ENCODE data around the gene ATP6V1C2. TPM values are rescaled to one million over a fixed set of nuclear protein-coding genes. Genes with fewer than 3 reads are reported as not detected.
A peak's percentile ranks its signal among the peaks of the same experiment; 100 is the strongest.

ATP6V1C2 gene
- total RNA-seq (1.1 TPM), polyA plus RNA-seq (ENCODE audit: insufficient read depth in 1 of 8, insufficient read length in 8 of 8, low replicate concordance in 1 of 8) (1 to 10 TPM; 1.2 to 5.8 (median 2.2) TPM)
- long read RNA-seq, donor 1 = 0 reads
- long read RNA-seq, donor 2 = 0 reads
- long read RNA-seq, donor 3 = 0 reads
- long read RNA-seq, donor 4, partial matches to known transcripts = 39 of 86 reads
- long read RNA-seq, donor 4, other reads (novel, unspliced or antisense) = 47 of 86 reads
- long read RNA-seq, donor 5, partial matches to known transcripts = 95 of 306 reads
- long read RNA-seq, donor 5, other reads (novel, unspliced or antisense) = 211 of 306 reads
- long read RNA-seq, donor 6, partial matches to known transcripts = 0 of 1 reads
- long read RNA-seq, donor 6, other reads (novel, unspliced or antisense) = 0 of 1 reads
- long read RNA-seq, donor 7 = 0 reads
- long read RNA-seq, donor 8, partial matches to known transcripts = 71 of 134 reads
- long read RNA-seq, donor 8, other reads (novel, unspliced or antisense) = 63 of 134 reads
- long read RNA-seq, donor 9, partial matches to known transcripts = 56 of 96 reads
- long read RNA-seq, donor 9, other reads (novel, unspliced or antisense) = 40 of 96 reads
- long read RNA-seq, donor 10, partial matches to known transcripts = 94 of 224 reads
- long read RNA-seq, donor 10, other reads (novel, unspliced or antisense) = 130 of 224 reads
- long read RNA-seq, donor 11 = 0 reads

DNA sequence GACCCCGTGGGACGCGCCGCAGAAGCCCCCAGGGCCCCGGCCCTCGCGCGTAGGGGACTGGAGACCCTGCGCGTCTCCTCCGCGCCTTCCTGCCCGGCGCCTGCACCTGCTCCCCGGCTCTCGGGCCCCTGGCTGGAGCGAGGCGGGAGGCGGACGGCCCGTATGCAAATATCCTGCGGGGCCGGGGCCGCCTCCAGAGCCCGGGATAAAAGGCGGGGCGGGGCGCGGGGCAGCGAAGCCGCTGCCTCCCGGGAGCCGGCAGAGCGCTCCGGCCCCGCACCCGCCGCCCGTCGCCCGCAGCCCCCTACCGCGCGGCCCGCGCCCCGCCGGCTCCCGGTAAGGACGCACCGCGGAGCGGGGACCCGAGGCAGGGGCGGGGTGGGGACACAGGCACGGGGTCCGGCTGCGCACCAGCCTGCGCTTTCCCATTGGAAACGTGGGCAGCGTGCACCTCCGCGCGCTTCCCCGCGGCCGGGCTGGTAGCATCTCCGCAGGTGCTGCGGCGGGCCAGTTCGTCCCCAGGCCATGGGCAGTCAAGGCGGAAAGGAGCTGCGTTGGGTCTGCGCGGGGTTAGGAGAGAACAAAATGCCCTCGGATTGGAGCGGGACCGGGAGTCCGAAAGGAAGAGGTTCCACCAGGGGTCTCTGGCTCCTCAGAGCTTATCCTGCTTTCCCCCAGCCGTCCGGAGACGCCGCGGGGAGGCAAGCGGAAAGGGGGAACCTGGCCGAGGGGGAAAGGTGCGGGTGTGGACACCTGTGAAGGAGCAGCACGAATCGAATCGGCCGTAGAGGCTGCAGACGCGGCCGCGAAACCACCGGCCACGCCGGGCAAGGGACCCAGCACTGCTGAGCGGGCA, at the start of gene ATP6V1C2:
TSS of gene ATP6V1C2 (plus strand) at position 235 of the 856 bp plus-strand sequence. CDS start 1,220 bp downstream, outside the sequence.
- no peaks in the 10 kb centered on the region for H3K36me3 ChIP-seq (ENCODE audit: control insufficient read depth, insufficient read depth, low read length)
- peak; percentile 12 for DNase-seq
- H3K4me3 ChIP-seq (ENCODE audit: low read length) = peak within 1 kb of the TSS; percentile 19
- WGBS (ENCODE audit: insufficient coverage) = under 1% methylated on average over 74 of the region's 99 CpGs
- peaks cover 8% of the 10 kb centered on the region for H3K4me1 ChIP-seq (ENCODE audit: control insufficient read depth, insufficient read depth, low read length)
- H3K9me3 ChIP-seq (replicated peaks; ENCODE audit: control insufficient read depth, low read depth, low read length) = no peaks in the 10 kb centered on the region
- H3K27ac ChIP-seq (ENCODE audit: low read length) = no peak within 1 kb of the TSS
- peaks cover 74% of the 10 kb centered on the region for H3K27me3 ChIP-seq (ENCODE audit: control insufficient read depth, insufficient read depth, low read length)

- no CpG with 5 or more reads among the region's 1 CpG for WGBS (ENCODE audit: insufficient coverage)
- Histone ChIP-seq H3K36me3 (ENCODE audit: control insufficient read depth, insufficient read depth, low read length) (peaks cover 14% of the 10 kb centered on the region), H3K9me3 (replicated peaks; ENCODE audit: control insufficient read depth, low read depth, low read length) (no peaks in the 10 kb centered on the region), H3K27ac (ENCODE audit: low read length) (no peak overlapping the region), H3K27me3 (ENCODE audit: control insufficient read depth, insufficient read depth, low read length) (no peaks in the 10 kb centered on the region), H3K4me3 (ENCODE audit: low read length) (no peak overlapping the region), H3K4me1 (ENCODE audit: control insufficient read depth, insufficient read depth, low read length) (no peaks in the 10 kb centered on the region)
- no peak for DNase-seq
These were observed 46.3 kb upstream of the ATP6V1C2 start for GRCh38 chr2:10675131-10675530.

DNA sequence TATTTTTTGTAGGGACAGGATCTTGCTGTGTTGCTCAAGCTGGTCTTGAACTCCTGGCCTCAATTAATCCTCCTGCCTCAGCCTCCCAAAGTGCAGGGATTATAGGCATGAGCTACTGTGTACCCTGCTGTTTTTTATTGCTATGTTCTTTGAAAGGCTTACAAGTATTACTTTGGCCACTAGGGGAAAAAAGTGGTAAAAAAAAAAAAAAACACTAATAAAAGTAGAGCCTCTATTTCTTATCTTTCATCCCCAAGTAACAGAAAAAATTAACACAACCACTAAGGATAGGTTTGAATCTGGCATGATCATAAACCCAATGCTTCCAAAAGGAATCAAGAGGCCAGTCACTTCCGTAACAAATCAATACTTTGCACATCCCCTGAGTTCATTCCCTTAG, 43.2 kb upstream of the ATP6V1C2 start:
- WGBS (ENCODE audit: insufficient coverage) = no CpG with 5 or more reads among the region's 1 CpG
- Histone ChIP-seq H3K27ac (ENCODE audit: low read length) (no peak overlapping the region), H3K36me3 (ENCODE audit: control insufficient read depth, insufficient read depth, low read length) (peaks cover 18% of the 10 kb centered on the region), H3K4me3 (ENCODE audit: low read length) (no peak overlapping the region), H3K27me3 (ENCODE audit: control insufficient read depth, insufficient read depth, low read length) (no peaks in the 10 kb centered on the region), H3K9me3 (replicated peaks; ENCODE audit: control insufficient read depth, low read depth, low read length) (no peaks in the 10 kb centered on the region), H3K4me1 (ENCODE audit: control insufficient read depth, insufficient read depth, low read length) (no peaks in the 10 kb centered on the region)
- DNase-seq = no peak

GRCh38 chr2:10680214-10680613, 41.2 kb upstream of the ATP6V1C2 start:
- H3K36me3 ChIP-seq (ENCODE audit: control insufficient read depth, insufficient read depth, low read length) = peaks cover 24% of the 10 kb centered on the region
- no peaks in the 10 kb centered on the region for H3K4me1 ChIP-seq (ENCODE audit: control insufficient read depth, insufficient read depth, low read length)
- no CpG with 5 or more reads among the region's 1 CpG for WGBS (ENCODE audit: insufficient coverage)

DNA sequence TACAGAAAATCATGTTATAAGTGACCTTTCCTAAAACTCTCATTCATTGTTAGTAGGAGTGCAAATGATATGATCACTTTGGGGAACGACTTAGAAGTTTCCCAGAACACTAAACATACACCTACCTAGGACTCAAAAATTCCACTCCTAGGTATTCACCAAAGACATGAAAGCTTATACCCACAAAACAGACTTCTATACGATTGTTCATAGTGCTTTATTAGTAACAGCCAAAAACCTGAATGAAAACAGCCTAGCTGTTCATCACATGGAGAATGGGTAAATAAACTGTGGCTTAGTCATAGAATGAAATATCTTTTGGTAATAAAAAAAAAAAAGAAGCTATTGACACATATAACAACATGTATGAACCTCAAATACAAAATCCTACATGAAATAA, 40.5 kb upstream of the ATP6V1C2 start:
- Histone ChIP-seq H3K4me1 (ENCODE audit: control insufficient read depth, insufficient read depth, low read length) (no peaks in the 10 kb centered on the region), H3K9me3 (replicated peaks; ENCODE audit: control insufficient read depth, low read depth, low read length) (no peaks in the 10 kb centered on the region), H3K27ac (ENCODE audit: low read length) (no peak overlapping the region), H3K36me3 (ENCODE audit: control insufficient read depth, insufficient read depth, low read length) (peaks cover 24% of the 10 kb centered on the region), H3K4me3 (ENCODE audit: low read length) (no peak overlapping the region), H3K27me3 (ENCODE audit: control insufficient read depth, insufficient read depth, low read length) (no peaks in the 10 kb centered on the region)
- DNase-seq = no peak
- WGBS (ENCODE audit: insufficient coverage) = no CpG with 5 or more reads among the region's 2 CpGs

More at GRCh38 chr2:10680214-10680613, 41.2 kb upstream of the ATP6V1C2 start:
- Histone ChIP-seq H3K9me3 (replicated peaks; ENCODE audit: control insufficient read depth, low read depth, low read length) (no peaks in the 10 kb centered on the region), H3K4me3 (ENCODE audit: low read length) (no peak overlapping the region), H3K27ac (ENCODE audit: low read length) (no peak overlapping the region), H3K27me3 (ENCODE audit: control insufficient read depth, insufficient read depth, low read length) (no peaks in the 10 kb centered on the region)
- DNase-seq = no peak

GRCh38 chr2:10686176-10686730, 35.2 kb upstream of the ATP6V1C2 start:
- H3K4me3 ChIP-seq (ENCODE audit: low read length) = no peak overlapping the region
- peaks cover 13% of the 10 kb centered on the region for H3K4me1 ChIP-seq (ENCODE audit: control insufficient read depth, insufficient read depth, low read length)
- no peaks in the 10 kb centered on the region for H3K9me3 ChIP-seq (replicated peaks; ENCODE audit: control insufficient read depth, low read depth, low read length)
- no peaks in the 10 kb centered on the region for H3K27me3 ChIP-seq (ENCODE audit: control insufficient read depth, insufficient read depth, low read length)
- DNase-seq = no peak
- peaks cover 14% of the 10 kb centered on the region for H3K36me3 ChIP-seq (ENCODE audit: control insufficient read depth, insufficient read depth, low read length)
- no peak overlapping the region for H3K27ac ChIP-seq (ENCODE audit: low read length)
- WGBS (ENCODE audit: insufficient coverage) = 58% methylated on average over 2 of the region's 5 CpGs

- Histone ChIP-seq H3K36me3 (ENCODE audit: control insufficient read depth, insufficient read depth, low read length) (peaks cover 5% of the 10 kb centered on the region), H3K4me1 (ENCODE audit: control insufficient read depth, insufficient read depth, low read length) (peaks cover 13% of the 10 kb centered on the region), H3K27me3 (ENCODE audit: control insufficient read depth, insufficient read depth, low read length) (no peaks in the 10 kb centered on the region), H3K27ac (ENCODE audit: low read length) (peak overlapping the region; percentile 87), H3K4me3 (ENCODE audit: low read length) (peak overlapping the region; percentile 96), H3K9me3 (replicated peaks; ENCODE audit: control insufficient read depth, low read depth, low read length) (no peaks in the 10 kb centered on the region)
- 1% methylated on average over 22 of the region's 27 CpGs for WGBS (ENCODE audit: insufficient coverage)
- DNase-seq = peak; percentile 49
These were observed 32.3 kb upstream of the ATP6V1C2 start for GRCh38 chr2:10688921-10689807.

- H3K36me3 ChIP-seq (ENCODE audit: control insufficient read depth, insufficient read depth, low read length) = peaks cover under 1% of the 10 kb centered on the region
- DNase-seq = no peak
- no peaks in the 10 kb centered on the region for H3K9me3 ChIP-seq (replicated peaks; ENCODE audit: control insufficient read depth, low read depth, low read length)
- 100% methylated on average over 4 of the region's 6 CpGs for WGBS (ENCODE audit: insufficient coverage)
- no peak overlapping the region for H3K4me3 ChIP-seq (ENCODE audit: low read length)
- no peaks in the 10 kb centered on the region for H3K27me3 ChIP-seq (ENCODE audit: control insufficient read depth, insufficient read depth, low read length)
- peaks cover 13% of the 10 kb centered on the region for H3K4me1 ChIP-seq (ENCODE audit: control insufficient read depth, insufficient read depth, low read length)
- no peak overlapping the region for H3K27ac ChIP-seq (ENCODE audit: low read length)
These were observed 29.9 kb upstream of the ATP6V1C2 start for GRCh38 chr2:10691521-10691920.
